GM21367 (cell line): ENCODE results near the gene WDR77.
A peak's percentile ranks its signal among the peaks of the same experiment; 100 is the strongest.

Experiments
- ATAC-seq: cut with Tn5 transposase; IDR thresholded peaks from one replicate; pipeline ENCODE4 v1.9.1; 2021; ENCODE audit not compliant: unreplicated experiment

The WDR77 gene

GRCh38 chr1:111441573-111442192, 7.4 kb downstream of the WDR77 start:
- ATAC-seq: no peak

GRCh38 chr1:111439461-111440351, 9.3 kb downstream of the WDR77 start:
- ATAC-seq: no peak

GRCh38 chr1:111436726-111437125, 12.3 kb downstream of the WDR77 start:
- ATAC-seq: no peak

- ATAC-seq: no peak
Measured at GRCh38 chr1:111424281-111424680, 24.8 kb downstream of the WDR77 start.

- no peak for ATAC-seq
Measured at GRCh38 chr1:111422546-111423391, 26.3 kb downstream of the WDR77 start.

GRCh38 chr1:111420377-111420776, 28.7 kb downstream of the WDR77 start:
- no peak for ATAC-seq

- no peak for ATAC-seq
Measured at GRCh38 chr1:111419037-111419436, 30.0 kb downstream of the WDR77 start.

- ATAC-seq: no peak
Measured at GRCh38 chr1:111417755-111418154, 31.3 kb downstream of the WDR77 start.

GRCh38 chr1:111415461-111415860, 33.6 kb downstream of the WDR77 start:
- no peak for ATAC-seq

GRCh38 chr1:111414756-111415155, 34.3 kb downstream of the WDR77 start:
- no peak for ATAC-seq

- no peak for ATAC-seq
Measured at GRCh38 chr1:111412839-111413238, 36.2 kb downstream of the WDR77 start.

- no peak for ATAC-seq
Measured at GRCh38 chr1:111407301-111407700, 41.8 kb downstream of the WDR77 start.

- peak; percentile 86 for ATAC-seq
Measured at GRCh38 chr1:111406321-111406768, 42.7 kb downstream of the WDR77 start.

- ATAC-seq: no peak
Measured at GRCh38 chr1:111404588-111404987, 44.5 kb downstream of the WDR77 start.

- ATAC-seq: no peak
Measured at GRCh38 chr1:111402083-111402482, 47.0 kb downstream of the WDR77 start.

GRCh38 chr1:111399792-111400610, 49.1 kb downstream of the WDR77 start:
- no peak for ATAC-seq

- no peak for ATAC-seq
Measured at GRCh38 chr1:111392460-111392945, 56.6 kb downstream of the WDR77 start.

- ATAC-seq: no peak
Measured at GRCh38 chr1:111392042-111392441, 57.0 kb downstream of the WDR77 start.
